Kidney epithelial cell (primary cell): Measurements from ENCODE around the gene ULBP2. TPM values are rescaled to one million over a fixed set of nuclear protein-coding genes. Genes with fewer than 3 reads are reported as not detected.

ENCODE experiments used
- DNase-seq: peaks from one replicate; pipeline ENCODE4 v3.0.0-alpha.2; 2010; ENCODE audit warnings: low read depth
- H3K27me3 ChIP-seq: 2 replicates; pipeline ENCODE4 v1.6.0; 2011; ENCODE audit warnings: low read length; ENCODE audit not compliant: control insufficient read depth, insufficient read depth
- H3K36me3 ChIP-seq: 2 replicates; pipeline ENCODE4 v1.5.1; 2011; ENCODE audit warnings: low read length; ENCODE audit not compliant: control insufficient read depth, insufficient read depth
- H3K4me3 ChIP-seq: 2 replicates; pipeline ENCODE4 v1.5.1; 2011; ENCODE audit warnings: low read depth, mild to moderate bottlenecking, control low read depth, low read length
- CTCF ChIP-seq: IDR thresholded peaks from 2 replicates; pipeline ENCODE4 v1.5.1; 2011; ENCODE audit warnings: mild to moderate bottlenecking, moderate library complexity, low read length, control low read depth, inconsistent platforms; ENCODE audit not compliant: insufficient read depth, poor library complexity, severe bottlenecking
- total RNA-seq: library from RNA; depleted of rRNA; stranded (reverse); fragments of >200 nt; gene quantifications from 2 replicates; pipeline ENCODE4 v1.2.3, GENCODE V29; 2015

Gene ULBP2
- total RNA-seq, 1 donor from 2014 or later, result 3.5 TPM

GRCh38 chr6:149897855-149898744, 43.7 kb upstream of the ULBP2 start, which contains the start of gene RAET1E:
Gene RAET1E, minus strand, starts transcription at chr6:149898113. Its CDS starts 7,212 bp downstream, at chr6:149890901.
- H3K27me3 ChIP-seq, result no peaks in the 10 kb centered on the region
- DNase-seq, result no peak
- H3K36me3 ChIP-seq, result no peaks in the 10 kb centered on the region
- no peak within 1 kb of the TSS for H3K4me3 ChIP-seq
- no peak for TF ChIP-seq CTCF

- H3K27me3 ChIP-seq, result no peaks in the 10 kb centered on the region
- TF ChIP-seq CTCF, result no peak
- H3K4me3 ChIP-seq, result no peak overlapping the region
- no peak for DNase-seq
- H3K36me3 ChIP-seq, result no peaks in the 10 kb centered on the region
Measured at GRCh38 chr6:149898966-149899365, 42.8 kb upstream of the ULBP2 start.

- DNase-seq, result no peak
- H3K4me3 ChIP-seq, result no peak overlapping the region
- no peaks in the 10 kb centered on the region for H3K27me3 ChIP-seq
- no peaks in the 10 kb centered on the region for H3K36me3 ChIP-seq
- TF ChIP-seq CTCF, result no peak
Measured at GRCh38 chr6:149899486-149899885, 42.3 kb upstream of the ULBP2 start.

GRCh38 chr6:149899926-149900619, 41.7 kb upstream of the ULBP2 start:
- Histone ChIP-seq H3K36me3 (no peaks in the 10 kb centered on the region), H3K4me3 (no peak overlapping the region), H3K27me3 (no peaks in the 10 kb centered on the region)
- TF ChIP-seq CTCF, result no peak
- DNase-seq, result no peak

- Histone ChIP-seq H3K4me3 (no peak overlapping the region), H3K36me3 (no peaks in the 10 kb centered on the region), H3K27me3 (peaks cover 2% of the 10 kb centered on the region)
- no peak for DNase-seq
- TF ChIP-seq CTCF, result no peak
Measured at GRCh38 chr6:149900620-149901443, 41.0 kb upstream of the ULBP2 start.
